Measurements from ENCODE around the gene TP53TG5.
"Not testable (repeated sequence)": the region's sequence is repeated elsewhere in the genome, so short reads cannot be mapped to it uniquely, and the experiment has no call there.

Gene TP53TG5

GRCh38 chr20:45352729-45353128 is 25.4 kb downstream of the TP53TG5 start:
- H4K20me1 ChIP-seq (ENCODE audit: control insufficient read depth, insufficient read depth, low read depth, low read length): no peaks in the 10 kb centered on the region
- no peak overlapping the region for H3K4me2 ChIP-seq (ENCODE audit: low read length)
- no peak overlapping the region for H3K4me3 ChIP-seq (ENCODE audit: low read length)
- no peak for TF ChIP-seq EZH2phosphoT487 (IDR thresholded peaks at IDR 0.05; ENCODE audit: borderline replicate concordance, low read length)
- TF ChIP-seq CTCF (IDR thresholded peaks at IDR 0.05; ENCODE audit: low read depth, low read length, poor library complexity, severe bottlenecking): no peak
- H3K27ac ChIP-seq (ENCODE audit: low read depth, low read length): no peak overlapping the region
- no peaks in the 10 kb centered on the region for H3K4me1 ChIP-seq (ENCODE audit: control insufficient read depth, low read length)
- no peaks in the 10 kb centered on the region for H3K79me2 ChIP-seq (ENCODE audit: control insufficient read depth, low read length)
- H3K9me3 ChIP-seq (ENCODE audit: control insufficient read depth, insufficient read depth, low read length): no peaks in the 10 kb centered on the region
- H3K9me2 ChIP-seq (replicated peaks; ENCODE audit: control insufficient read depth, low read length): no peaks in the 10 kb centered on the region
- no peaks in the 10 kb centered on the region for H3K36me3 ChIP-seq (ENCODE audit: control insufficient read depth, low read length)
- peaks cover 26% of the 10 kb centered on the region for H3K27me3 ChIP-seq (ENCODE audit: control insufficient read depth, low read length)
- H3F3A ChIP-seq (ENCODE audit: control insufficient read depth, insufficient read depth): no peaks in the 10 kb centered on the region

GRCh38 chr20:45350795-45351194 is 27.3 kb downstream of the TP53TG5 start:
- not testable (repeated sequence) for H3K9me3 ChIP-seq (ENCODE audit: control insufficient read depth, insufficient read depth, low read length); H3K4me3 ChIP-seq (ENCODE audit: low read length); H3K27ac ChIP-seq (ENCODE audit: low read depth, low read length); H3F3A ChIP-seq (ENCODE audit: control insufficient read depth, insufficient read depth); H3K4me2 ChIP-seq (ENCODE audit: low read length); H4K20me1 ChIP-seq (ENCODE audit: control insufficient read depth, insufficient read depth, low read depth, low read length); H3K36me3 ChIP-seq (ENCODE audit: control insufficient read depth, low read length); H3K4me1 ChIP-seq (ENCODE audit: control insufficient read depth, low read length); H3K9me2 ChIP-seq (replicated peaks; ENCODE audit: control insufficient read depth, low read length); H3K79me2 ChIP-seq (ENCODE audit: control insufficient read depth, low read length)
- peaks cover 45% of the 10 kb centered on the region for H3K27me3 ChIP-seq (ENCODE audit: control insufficient read depth, low read length)

GRCh38 chr20:45350217-45350616 is 27.9 kb downstream of the TP53TG5 start:
- Histone ChIP-seq H3K9me3 (ENCODE audit: control insufficient read depth, insufficient read depth, low read length) (no peaks in the 10 kb centered on the region), H3K36me3 (ENCODE audit: control insufficient read depth, low read length) (no peaks in the 10 kb centered on the region), H3K4me2 (ENCODE audit: low read length) (no peak overlapping the region), H3K27me3 (ENCODE audit: control insufficient read depth, low read length) (peaks cover 50% of the 10 kb centered on the region), H4K20me1 (ENCODE audit: control insufficient read depth, insufficient read depth, low read depth, low read length) (no peaks in the 10 kb centered on the region), H3K27ac (ENCODE audit: low read depth, low read length) (no peak overlapping the region), H3F3A (ENCODE audit: control insufficient read depth, insufficient read depth) (no peaks in the 10 kb centered on the region), H3K4me1 (ENCODE audit: control insufficient read depth, low read length) (no peaks in the 10 kb centered on the region), H3K4me3 (ENCODE audit: low read length) (no peak overlapping the region), H3K79me2 (ENCODE audit: control insufficient read depth, low read length) (no peaks in the 10 kb centered on the region), H3K9me2 (replicated peaks; ENCODE audit: control insufficient read depth, low read length) (no peaks in the 10 kb centered on the region)
- TF ChIP-seq CTCF (IDR thresholded peaks at IDR 0.05; ENCODE audit: low read depth, low read length, poor library complexity, severe bottlenecking): no peak
- TF ChIP-seq EZH2phosphoT487 (IDR thresholded peaks at IDR 0.05; ENCODE audit: borderline replicate concordance, low read length): no peak

- no peak for TF ChIP-seq CTCF (IDR thresholded peaks at IDR 0.05; ENCODE audit: low read depth, low read length, poor library complexity, severe bottlenecking)
- TF ChIP-seq EZH2phosphoT487 (IDR thresholded peaks at IDR 0.05; ENCODE audit: borderline replicate concordance, low read length): no peak; the same call in 1 of the 2 replicates
- Histone ChIP-seq H3K27me3 (ENCODE audit: control insufficient read depth, low read length) (peaks cover 64% of the 10 kb centered on the region), H3K9me2 (replicated peaks; ENCODE audit: control insufficient read depth, low read length) (no peaks in the 10 kb centered on the region), H3K4me1 (ENCODE audit: control insufficient read depth, low read length) (no peaks in the 10 kb centered on the region), H3K4me3 (ENCODE audit: low read length) (no peak within 1 kb of the TSS), H3K9me3 (ENCODE audit: control insufficient read depth, insufficient read depth, low read length) (no peaks in the 10 kb centered on the region), H4K20me1 (ENCODE audit: control insufficient read depth, insufficient read depth, low read depth, low read length) (no peaks in the 10 kb centered on the region), H3F3A (ENCODE audit: control insufficient read depth, insufficient read depth) (no peaks in the 10 kb centered on the region), H3K79me2 (ENCODE audit: control insufficient read depth, low read length) (no peaks in the 10 kb centered on the region), H3K4me2 (ENCODE audit: low read length) (peak within 1 kb of the TSS; percentile 19; the same call in 1 of the 2 replicates), H3K27ac (ENCODE audit: low read depth, low read length) (no peak within 1 kb of the TSS), H3K36me3 (ENCODE audit: control insufficient read depth, low read length) (no peaks in the 10 kb centered on the region)
Observed at GRCh38 chr20:45347936-45348778, 30.0 kb downstream of the TP53TG5 start, which contains the start of gene SDC4. TSS of gene SDC4 (minus strand) at chr20:45348424. CDS start at chr20:45348384, 40 bp downstream.

Measured in DOHH2 (cell line).